Measurements from ENCODE around the gene TMLHE. TPM values are rescaled to one million over a fixed set of nuclear protein-coding genes. Genes with fewer than 3 reads are reported as not detected.
"Not testable (repeated sequence)": the region's sequence is repeated elsewhere in the genome, so short reads cannot be mapped to it uniquely, and the experiment has no call there.

TMLHE gene
- total RNA-seq, 2 experiments from 2014 or later = 13.3 to 16.5 TPM

- ATAC-seq; H3K4me3 Mint-ChIP-seq; DNase-seq; H3K27ac Mint-ChIP-seq; POLR2A ChIA-PET; CTCF ChIA-PET; intact Hi-C loops (cut with DNase I, micrococcal nuclease); H3K36me3 Mint-ChIP-seq (ENCODE audit: low read depth); H3K27me3 Mint-ChIP-seq; H3K4me1 Mint-ChIP-seq; H3K9me3 Mint-ChIP-seq (ENCODE audit: low read depth): not testable (repeated sequence)
Measured at GRCh38 chrX:155491421-155491820, 121.3 kb downstream of the TMLHE start.

DNA sequence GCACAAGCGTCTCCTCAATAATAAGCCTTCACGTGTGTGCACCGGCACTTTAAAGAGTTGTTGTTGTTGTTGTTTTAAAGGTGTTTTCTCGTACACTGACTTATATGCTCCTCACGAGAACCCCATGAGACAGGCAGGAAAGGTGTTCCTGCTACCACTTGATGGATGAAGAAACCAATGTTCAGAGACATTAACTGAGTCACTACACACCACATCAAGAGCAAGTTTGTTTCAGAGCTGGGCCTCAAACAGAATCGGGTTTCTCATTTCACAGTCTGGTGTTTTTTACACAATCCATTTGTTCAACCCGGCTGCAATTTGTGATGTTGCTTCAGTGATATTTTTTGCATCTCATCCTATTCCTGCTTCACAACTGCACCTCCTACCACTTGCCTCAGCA lies 135.6 kb downstream of the TMLHE start:
- POLR2A ChIA-PET; H3K4me3 Mint-ChIP-seq; H3K36me3 Mint-ChIP-seq (ENCODE audit: low read depth); H3K27ac Mint-ChIP-seq; H3K4me1 Mint-ChIP-seq; intact Hi-C loops (cut with DNase I, micrococcal nuclease); H3K27me3 Mint-ChIP-seq; DNase-seq; CTCF ChIA-PET; H3K9me3 Mint-ChIP-seq (ENCODE audit: low read depth): not testable (repeated sequence)
- ATAC-seq = peak; percentile 64

GRCh38 chrX:155466269-155466938 lies 146.3 kb downstream of the TMLHE start:
- H3K4me1 Mint-ChIP-seq; DNase-seq; POLR2A ChIA-PET; CTCF ChIA-PET; H3K9me3 Mint-ChIP-seq (ENCODE audit: low read depth); H3K36me3 Mint-ChIP-seq (ENCODE audit: low read depth); intact Hi-C loops (cut with DNase I, micrococcal nuclease); H3K4me3 Mint-ChIP-seq; H3K27me3 Mint-ChIP-seq; H3K27ac Mint-ChIP-seq: not testable (repeated sequence)
- peak; percentile 83 for ATAC-seq

- H3K4me3 Mint-ChIP-seq; POLR2A ChIA-PET; H3K27ac Mint-ChIP-seq; H3K9me3 Mint-ChIP-seq (ENCODE audit: low read depth); CTCF ChIA-PET; intact Hi-C loops (cut with DNase I, micrococcal nuclease); DNase-seq; H3K27me3 Mint-ChIP-seq; H3K4me1 Mint-ChIP-seq; H3K36me3 Mint-ChIP-seq (ENCODE audit: low read depth): not testable (repeated sequence)
- ATAC-seq = peak; percentile 57
Measured at GRCh38 chrX:155460501-155460900, 152.3 kb downstream of the TMLHE start.

GRCh38 chrX:155458471-155458870 lies 154.3 kb downstream of the TMLHE start, which contains the start of gene F8A3:
Gene F8A3, minus strand, starts transcription at chrX:155458620. Its CDS starts 20 bp downstream, at chrX:155458600.
- ATAC-seq = peak; percentile 81
- DNase-seq; H3K4me3 Mint-ChIP-seq; CTCF ChIA-PET; POLR2A ChIA-PET; intact Hi-C loops (cut with DNase I, micrococcal nuclease); H3K9me3 Mint-ChIP-seq (ENCODE audit: low read depth); H3K27ac Mint-ChIP-seq; H3K4me1 Mint-ChIP-seq; H3K36me3 Mint-ChIP-seq (ENCODE audit: low read depth); H3K27me3 Mint-ChIP-seq: not testable (repeated sequence)

GRCh38 chrX:155457761-155458447 lies 154.8 kb downstream of the TMLHE start:
- H3K4me1 Mint-ChIP-seq; intact Hi-C loops (cut with DNase I, micrococcal nuclease); H3K9me3 Mint-ChIP-seq (ENCODE audit: low read depth); H3K27ac Mint-ChIP-seq; CTCF ChIA-PET; DNase-seq; H3K36me3 Mint-ChIP-seq (ENCODE audit: low read depth); H3K4me3 Mint-ChIP-seq; H3K27me3 Mint-ChIP-seq; POLR2A ChIA-PET: not testable (repeated sequence)
- peak; percentile 57 for ATAC-seq

DNA sequence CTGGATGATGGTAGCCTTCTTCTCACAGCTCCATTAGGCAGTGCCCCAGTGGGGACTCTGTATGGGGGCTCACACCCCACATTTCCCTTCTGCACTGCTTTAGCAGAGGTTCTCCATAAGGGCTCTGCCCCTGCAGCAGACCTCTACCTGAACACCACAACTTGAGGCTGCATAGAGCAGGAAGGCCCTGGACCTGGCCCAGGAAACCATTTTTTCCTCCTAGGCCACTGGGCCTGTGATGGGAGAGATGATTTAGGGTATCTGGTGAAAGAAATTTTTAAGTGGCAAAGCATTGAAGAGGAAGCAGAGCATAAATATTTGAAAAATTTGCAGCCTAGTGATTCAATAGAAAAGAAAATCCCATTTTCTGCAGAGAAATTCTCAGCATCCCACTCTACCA lies 171.7 kb downstream of the TMLHE start:
- intact Hi-C loops (cut with DNase I, micrococcal nuclease) = no loop called here
- Mint-ChIP-seq H3K27ac (no peak overlapping the region), H3K27me3 (no peaks in the 10 kb centered on the region), H3K4me1 (no peaks in the 10 kb centered on the region), H3K36me3 (ENCODE audit: low read depth) (peaks cover 10% of the 10 kb centered on the region), H3K4me3 (no peak overlapping the region), H3K9me3 (ENCODE audit: low read depth) (peaks cover 6% of the 10 kb centered on the region)
- ATAC-seq = no peak
- DNase-seq = no peak
- ChIA-PET CTCF (interaction anchor here (0.6 kb wide), 1 partner anchor 177 kb away, joined by 3 read pairs; the partner anchor contains the start of gene RAB39B), POLR2A (no interaction called here)

Small RNA genes within 50 kb of the gene (microRNA-seq; reads per million reads assigned to microRNA genes)
- not detected for gene MIR1184-3 (ENCODE audit: borderline replicate concordance)

Other genes with a start within 250 kb of the TMLHE start
- gene F8A2, start 230.9 kb downstream of the TMLHE start, total RNA-seq = not detected
- gene F8A3, start 154.3 kb downstream of the TMLHE start, total RNA-seq = 10 to 100 TPM; 29.2 to 32.6 TPM
- under 1 TPM; 0.16 to 0.27 TPM for gene SPRY3, start 366 bp downstream of the TMLHE start, total RNA-seq

Data from activated CD4-positive, alpha-beta T cell treated with anti-CD3 and anti-CD28 coated beads for 36 hours (primary cell).